Measurements from ENCODE around the gene PGC. TPM values are rescaled to one million over a fixed set of nuclear protein-coding genes. Genes with fewer than 3 reads are reported as not detected.

PGC gene
- total RNA-seq, 4 donors from 2014 or later: not detected

- TF ChIP-seq CTCF (IDR thresholded peaks at IDR 0.05; ENCODE audit: low read depth): no peak
Measured at GRCh38 chr6:41731561-41732086, 15.6 kb downstream of the PGC start.

GRCh38 chr6:41730531-41731436 is 16.4 kb downstream of the PGC start:
- no peak for TF ChIP-seq CTCF (IDR thresholded peaks at IDR 0.05; ENCODE audit: low read depth)

GRCh38 chr6:41729624-41730023 is 17.6 kb downstream of the PGC start:
- no peak for TF ChIP-seq CTCF (IDR thresholded peaks at IDR 0.05; ENCODE audit: low read depth)

- TF ChIP-seq CTCF (IDR thresholded peaks at IDR 0.05; ENCODE audit: low read depth): no peak
Measured at GRCh38 chr6:41728954-41729353, 18.2 kb downstream of the PGC start.

GRCh38 chr6:41728073-41728936 is 18.9 kb downstream of the PGC start:
- no peak for TF ChIP-seq CTCF (IDR thresholded peaks at IDR 0.05; ENCODE audit: low read depth)

GRCh38 chr6:41727705-41728072 is 19.5 kb downstream of the PGC start:
- no peak for TF ChIP-seq CTCF (IDR thresholded peaks at IDR 0.05; ENCODE audit: low read depth)

- TF ChIP-seq CTCF (IDR thresholded peaks at IDR 0.05; ENCODE audit: low read depth): no peak
Measured at GRCh38 chr6:41726876-41727275, 20.3 kb downstream of the PGC start.
